GM12872 (cell line): Measurements from ENCODE around the gene CCT3.

Experiments
- TF ChIP-seq, protein P1 (sequence below): IDR thresholded peaks from 3 replicates; pipeline ENCODE4 v1.5.1; 2011; ENCODE audit warnings: low read depth, mild to moderate bottlenecking, low read length, moderate library complexity; ENCODE audit not compliant: insufficient read depth

Gene CCT3

DNA sequence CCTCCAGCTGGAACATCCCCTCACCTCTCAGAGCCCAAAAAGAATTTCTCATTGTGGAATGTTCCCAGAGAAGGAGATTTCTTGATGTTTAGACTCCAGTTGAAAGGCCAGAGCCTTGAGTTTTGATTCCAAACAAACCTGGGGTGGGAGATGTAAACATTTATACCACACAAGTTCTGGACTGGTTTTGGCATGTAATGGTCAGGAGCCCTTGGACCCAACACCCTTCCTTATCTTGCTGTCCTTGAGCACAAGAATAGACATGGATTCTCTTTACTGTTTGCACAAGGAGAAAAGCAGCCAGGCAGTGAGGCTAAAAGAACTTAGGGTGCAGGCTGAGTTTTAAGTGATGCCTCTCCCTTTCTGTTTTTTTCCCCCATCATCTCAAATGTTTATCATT lies 35.5 kb upstream of the CCT3 start:
- TF ChIP-seq, protein P1, sequence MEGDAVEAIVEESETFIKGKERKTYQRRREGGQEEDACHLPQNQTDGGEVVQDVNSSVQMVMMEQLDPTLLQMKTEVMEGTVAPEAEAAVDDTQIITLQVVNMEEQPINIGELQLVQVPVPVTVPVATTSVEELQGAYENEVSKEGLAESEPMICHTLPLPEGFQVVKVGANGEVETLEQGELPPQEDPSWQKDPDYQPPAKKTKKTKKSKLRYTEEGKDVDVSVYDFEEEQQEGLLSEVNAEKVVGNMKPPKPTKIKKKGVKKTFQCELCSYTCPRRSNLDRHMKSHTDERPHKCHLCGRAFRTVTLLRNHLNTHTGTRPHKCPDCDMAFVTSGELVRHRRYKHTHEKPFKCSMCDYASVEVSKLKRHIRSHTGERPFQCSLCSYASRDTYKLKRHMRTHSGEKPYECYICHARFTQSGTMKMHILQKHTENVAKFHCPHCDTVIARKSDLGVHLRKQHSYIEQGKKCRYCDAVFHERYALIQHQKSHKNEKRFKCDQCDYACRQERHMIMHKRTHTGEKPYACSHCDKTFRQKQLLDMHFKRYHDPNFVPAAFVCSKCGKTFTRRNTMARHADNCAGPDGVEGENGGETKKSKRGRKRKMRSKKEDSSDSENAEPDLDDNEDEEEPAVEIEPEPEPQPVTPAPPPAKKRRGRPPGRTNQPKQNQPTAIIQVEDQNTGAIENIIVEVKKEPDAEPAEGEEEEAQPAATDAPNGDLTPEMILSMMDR, result no peak

DNA sequence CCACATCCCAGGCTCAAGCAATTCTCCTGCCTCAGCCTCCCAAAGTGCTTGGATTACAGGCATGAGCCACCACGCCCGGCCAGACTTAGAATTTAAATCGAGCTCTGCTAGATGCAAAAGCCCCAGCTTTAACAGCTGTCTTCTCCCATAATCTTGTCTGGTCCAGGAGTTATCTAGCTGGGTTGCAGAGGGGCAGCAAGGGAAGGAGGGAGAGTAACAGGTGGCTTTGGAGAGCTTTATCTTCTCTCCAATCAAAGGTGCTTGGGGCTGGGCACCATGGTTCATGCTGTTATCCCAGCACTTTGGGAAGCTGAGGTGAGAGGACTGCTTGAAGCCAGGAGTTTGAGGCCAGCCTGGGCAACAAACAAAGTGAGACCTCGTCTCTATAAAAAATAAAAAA lies 34.8 kb upstream of the CCT3 start:
- TF ChIP-seq, protein P1, result no peak

DNA sequence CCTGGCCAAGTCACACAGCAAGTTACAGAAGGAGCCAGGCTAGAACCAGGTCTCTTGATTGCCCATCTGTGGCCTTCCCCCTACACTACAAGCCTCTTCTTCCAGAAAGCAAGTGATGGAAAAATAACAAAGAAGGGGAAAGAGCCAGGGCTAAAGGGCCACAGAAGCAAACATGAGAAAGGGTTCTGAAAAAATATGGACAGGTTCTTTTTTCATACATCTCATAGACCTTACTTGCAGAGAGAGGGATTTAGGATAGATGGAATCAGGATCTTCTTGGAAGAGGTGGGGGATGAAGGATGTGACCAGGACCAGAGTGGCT lies 34.1 kb upstream of the CCT3 start:
- TF ChIP-seq, protein P1, result no peak

DNA sequence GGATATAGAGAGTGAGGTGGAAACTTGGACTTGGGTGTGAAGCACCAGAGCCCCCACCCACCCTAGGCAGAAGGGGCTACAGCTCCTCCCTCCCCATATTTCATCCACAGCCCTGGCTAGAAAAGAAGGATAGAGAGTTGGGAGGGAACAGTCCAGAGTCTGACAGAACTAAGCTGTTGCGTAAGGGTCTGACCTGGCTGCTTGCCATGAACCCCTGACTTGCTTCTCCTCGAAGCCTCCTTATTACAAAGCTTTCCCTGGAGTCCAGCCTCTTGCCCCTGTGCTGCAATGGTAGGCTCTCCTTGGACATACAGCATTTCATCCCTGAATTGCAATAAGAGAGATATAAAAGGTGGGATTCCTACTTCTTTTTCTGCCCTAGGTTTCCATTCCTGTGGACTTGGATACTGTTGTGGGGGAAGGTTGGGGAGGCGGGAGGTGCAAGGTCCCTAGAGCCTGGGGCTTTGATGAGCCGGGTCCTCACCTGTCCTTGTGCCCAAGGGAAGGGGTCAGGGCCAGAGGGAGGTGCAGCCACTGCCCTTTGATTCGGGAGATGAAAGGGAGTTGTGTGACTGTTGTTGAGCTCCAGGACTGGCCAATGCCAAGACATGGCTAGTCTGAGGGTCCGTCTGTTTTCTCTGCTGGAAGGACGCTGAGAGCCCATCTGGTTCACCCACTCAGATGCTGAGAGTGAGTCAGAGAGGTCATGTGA lies 33.6 kb upstream of the CCT3 start:
- TF ChIP-seq, protein P1, result no peak

DNA sequence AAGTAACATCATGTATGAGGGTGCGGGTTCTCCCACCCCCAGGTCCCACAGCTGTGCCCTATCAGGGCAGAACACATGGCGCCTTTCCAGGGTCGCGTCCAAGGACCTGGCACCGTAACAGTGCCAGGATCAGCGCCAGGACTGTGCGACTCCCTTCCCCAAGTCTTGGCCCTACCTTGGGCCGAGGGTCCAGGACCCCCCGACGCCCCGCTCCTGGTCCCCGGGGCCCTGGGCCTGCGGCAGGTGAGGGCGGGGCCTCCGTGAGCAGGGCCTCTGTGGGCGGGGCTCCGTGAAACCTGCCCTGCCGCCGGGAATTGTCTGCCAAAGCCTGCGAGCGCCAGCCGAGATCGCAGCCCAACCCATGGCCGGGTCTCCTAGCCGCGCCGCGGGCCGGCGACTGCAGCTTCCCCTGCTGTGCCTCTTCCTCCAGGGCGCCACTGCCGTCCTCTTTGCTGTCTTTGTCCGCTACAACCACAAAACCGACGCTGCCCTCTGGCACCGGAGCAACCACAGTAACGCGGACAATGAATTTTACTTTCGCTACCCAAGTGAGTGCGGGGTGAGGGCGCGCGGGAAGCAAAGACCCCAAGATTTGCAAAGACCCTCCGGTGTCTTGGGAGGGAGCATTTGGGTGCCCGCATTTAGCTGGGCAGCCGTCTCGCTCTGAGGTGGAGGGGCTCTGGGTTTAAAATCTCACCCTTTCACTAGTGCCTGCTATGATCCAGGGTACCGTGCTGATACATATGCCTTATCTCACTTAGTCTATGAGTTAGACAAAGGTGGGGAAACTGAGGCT lies 31.0 kb upstream of the CCT3 start, which contains the start of gene RHBG:
Gene RHBG (plus strand): TSS at position 323 of the 796 bp plus-strand sequence. CDS start 39 bp downstream, at position 362.
- TF ChIP-seq, protein P1, result no peak

DNA sequence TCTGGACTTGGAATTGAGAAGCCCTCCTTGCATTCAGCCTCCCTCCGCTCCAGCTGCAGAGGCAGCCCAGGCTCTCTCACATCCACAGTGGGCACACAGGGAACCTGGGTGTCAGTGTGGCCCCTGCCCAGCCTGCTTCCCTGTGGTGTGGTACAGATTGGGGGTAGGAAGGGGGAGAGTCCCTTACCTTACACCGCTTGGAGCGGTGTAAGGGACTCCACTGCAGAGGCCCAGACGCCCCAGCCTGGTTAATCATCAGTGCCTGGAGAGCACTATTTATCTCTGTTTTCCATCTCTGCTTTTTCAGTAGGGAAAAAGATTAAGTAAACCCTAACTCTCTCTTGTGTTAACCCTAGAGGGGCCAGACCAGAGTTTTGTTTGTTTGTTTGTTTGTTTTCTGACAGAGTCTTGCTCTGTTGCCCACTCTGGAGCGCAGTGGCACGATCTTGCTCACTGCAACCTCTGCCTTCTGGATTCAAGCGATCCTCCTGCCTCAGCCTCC lies 30.1 kb upstream of the CCT3 start:
- TF ChIP-seq, protein P1, result no peak

DNA sequence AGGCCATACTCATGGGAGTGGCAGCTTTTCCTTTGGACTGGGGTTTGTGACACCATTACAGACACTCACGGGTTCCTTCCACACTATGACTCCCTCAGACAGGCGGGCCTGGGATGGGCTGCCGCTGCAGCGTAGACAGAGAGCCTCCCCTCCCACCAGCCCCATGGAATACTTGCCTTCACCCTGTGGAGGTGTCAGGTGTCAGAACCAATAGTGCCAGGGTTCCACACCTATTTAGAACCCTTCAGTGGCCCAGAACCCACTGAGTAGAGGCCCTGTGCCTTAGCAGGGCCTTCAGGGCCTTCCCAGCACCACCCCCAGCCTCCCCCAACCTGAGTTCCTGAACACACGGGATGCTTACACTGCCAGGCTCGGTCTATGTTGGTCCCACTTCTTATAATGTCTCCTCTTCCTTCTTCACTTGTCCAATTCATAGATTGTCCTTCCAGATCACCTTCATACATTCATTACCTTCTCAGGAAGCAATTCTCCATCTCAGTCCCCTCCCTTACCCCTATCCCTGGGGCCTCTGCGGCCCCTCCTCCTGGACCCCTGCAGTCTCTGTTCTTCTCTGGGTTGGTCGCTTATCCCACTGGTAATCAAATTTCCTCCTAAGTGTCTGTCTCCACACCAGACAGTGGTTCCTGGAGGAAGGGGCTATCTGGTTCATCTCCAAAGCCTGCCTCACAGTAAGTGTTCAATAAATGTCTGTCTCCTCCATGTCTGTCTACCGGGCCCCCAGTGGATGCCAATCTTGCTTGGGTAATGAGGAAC lies 29.5 kb upstream of the CCT3 start:
- TF ChIP-seq, protein P1, result no peak
